Fibroblast of pulmonary artery (primary cell): ENCODE results near the gene LGALS4.
"Not testable (repeated sequence)": the region's sequence is repeated elsewhere in the genome, so short reads cannot be mapped to it uniquely, and the experiment has no call there.

Experiments used
- DNase-seq: peaks from one replicate; pipeline ENCODE4 v3.0.0-alpha.2; 2010; ENCODE audit warnings: low read depth
- H3K4me3 ChIP-seq: replicated peaks from 2 replicates; pipeline ENCODE4 v1.5.1; 2011; ENCODE audit warnings: low read depth, mild to moderate bottlenecking, control low read depth, low read length, moderate library complexity
- CTCF ChIP-seq: IDR thresholded peaks from 2 replicates; pipeline ENCODE4 v1.5.1; 2011; ENCODE audit warnings: mild to moderate bottlenecking, control low read depth, low read length, inconsistent platforms; ENCODE audit errors: missing control alignments

Gene LGALS4

DNA sequence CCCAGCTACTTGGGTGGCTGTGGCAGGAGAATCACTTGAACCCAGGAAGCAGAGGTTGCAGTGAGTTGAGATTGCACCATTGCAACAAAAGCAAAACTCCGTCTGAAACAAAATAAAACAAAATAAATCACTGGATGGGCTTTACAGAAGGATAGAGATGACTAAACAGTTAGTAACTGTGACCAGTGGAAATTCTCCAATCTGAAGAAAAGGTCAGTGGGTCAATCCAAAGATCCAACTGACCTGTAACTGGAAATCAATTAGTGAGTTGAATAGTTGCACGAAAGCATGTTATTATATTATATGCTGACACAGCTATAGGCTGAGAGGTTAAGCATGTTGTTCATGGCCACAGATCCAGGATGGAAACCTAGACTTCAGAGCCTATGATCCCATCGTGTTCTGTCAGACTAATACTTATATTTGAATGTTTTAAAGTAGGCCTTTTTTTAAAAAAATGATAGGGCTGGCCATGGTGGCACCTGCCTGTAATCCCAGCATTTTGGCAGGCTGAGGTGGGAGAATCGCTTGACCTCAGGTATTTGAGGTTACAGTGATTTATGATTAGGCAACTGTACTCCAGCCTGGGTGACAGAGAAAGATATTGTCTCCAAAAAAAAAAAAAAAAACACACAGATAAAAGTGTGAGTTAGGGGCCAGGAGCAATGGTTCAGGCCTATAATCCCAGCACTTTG lies 17.4 kb upstream of the LGALS4 start:
- H3K4me3 ChIP-seq: no peak overlapping the region
- no peak for DNase-seq
- no peak for TF ChIP-seq CTCF

- DNase-seq: peak; percentile 66
- H3K4me3 ChIP-seq: not testable (repeated sequence)
Observed at GRCh38 chr19:38829203-38829602, 16.5 kb upstream of the LGALS4 start.

DNA sequence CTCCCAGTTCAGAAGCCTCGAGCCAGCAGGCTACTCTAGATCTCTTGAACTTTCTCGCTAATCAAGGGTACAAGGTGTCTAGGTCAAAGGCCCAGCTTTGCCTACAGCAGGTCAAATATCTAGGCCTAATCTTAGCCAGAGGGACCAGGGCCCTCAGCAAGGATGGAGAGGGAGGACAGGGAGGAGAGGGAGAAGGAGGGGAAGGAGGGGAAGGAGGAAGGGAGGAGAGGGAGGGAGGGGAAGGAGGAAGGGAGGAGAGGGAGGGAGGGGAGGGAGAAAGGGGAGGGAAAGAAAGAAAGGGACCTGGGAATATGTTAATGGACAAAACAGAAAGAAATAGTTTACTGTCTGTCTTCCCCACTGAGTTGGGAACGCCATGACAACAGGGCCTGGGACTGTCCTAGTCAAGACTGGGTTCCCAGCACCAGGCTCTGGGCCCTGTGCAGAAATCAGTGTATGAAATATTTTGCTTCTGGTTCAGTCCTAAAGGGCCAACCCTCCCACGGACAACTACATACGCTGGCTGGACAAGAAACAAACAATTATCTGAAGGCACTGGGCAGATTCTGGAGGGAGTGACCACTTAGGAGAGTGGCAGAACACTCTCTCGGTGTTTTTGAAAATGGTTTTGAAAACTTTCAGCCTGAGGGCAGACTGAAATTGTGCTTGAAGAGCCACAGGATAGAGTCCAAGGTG lies 14.3 kb upstream of the LGALS4 start:
- TF ChIP-seq CTCF: no peak
- no peak for DNase-seq
- no peak overlapping the region for H3K4me3 ChIP-seq

- not testable (repeated sequence) for DNase-seq, H3K4me3 ChIP-seq
Observed at GRCh38 chr19:38825936-38826335, 13.2 kb upstream of the LGALS4 start.

- not testable (repeated sequence) for DNase-seq, H3K4me3 ChIP-seq
Observed at GRCh38 chr19:38821230-38821825, 8.6 kb upstream of the LGALS4 start.

- TF ChIP-seq CTCF: no peak
- DNase-seq: no peak
- H3K4me3 ChIP-seq: no peak overlapping the region
Observed at GRCh38 chr19:38819231-38819920, 6.6 kb upstream of the LGALS4 start.

DNA sequence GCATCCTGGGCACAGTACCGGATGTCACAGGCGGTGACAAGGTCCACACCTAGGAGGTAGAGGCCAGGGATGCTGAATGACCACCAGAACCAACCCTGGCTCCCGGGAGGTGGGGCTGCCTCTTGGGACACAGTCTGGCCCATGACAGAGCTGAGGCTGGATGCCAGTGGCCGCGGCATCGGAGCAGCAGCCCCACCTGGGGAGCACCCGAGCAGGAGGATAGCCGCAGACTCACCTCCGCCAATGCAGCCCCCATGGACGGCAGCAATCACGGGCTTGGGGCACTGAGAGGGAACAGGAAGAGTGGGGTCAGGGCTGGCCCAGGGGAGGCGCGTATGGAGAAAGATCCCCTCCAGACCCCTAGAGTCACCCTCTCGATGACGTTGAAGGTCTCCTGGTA lies 4.3 kb upstream of the LGALS4 start:
- H3K4me3 ChIP-seq: no peak overlapping the region
- no peak for TF ChIP-seq CTCF
- no peak for DNase-seq

DNA sequence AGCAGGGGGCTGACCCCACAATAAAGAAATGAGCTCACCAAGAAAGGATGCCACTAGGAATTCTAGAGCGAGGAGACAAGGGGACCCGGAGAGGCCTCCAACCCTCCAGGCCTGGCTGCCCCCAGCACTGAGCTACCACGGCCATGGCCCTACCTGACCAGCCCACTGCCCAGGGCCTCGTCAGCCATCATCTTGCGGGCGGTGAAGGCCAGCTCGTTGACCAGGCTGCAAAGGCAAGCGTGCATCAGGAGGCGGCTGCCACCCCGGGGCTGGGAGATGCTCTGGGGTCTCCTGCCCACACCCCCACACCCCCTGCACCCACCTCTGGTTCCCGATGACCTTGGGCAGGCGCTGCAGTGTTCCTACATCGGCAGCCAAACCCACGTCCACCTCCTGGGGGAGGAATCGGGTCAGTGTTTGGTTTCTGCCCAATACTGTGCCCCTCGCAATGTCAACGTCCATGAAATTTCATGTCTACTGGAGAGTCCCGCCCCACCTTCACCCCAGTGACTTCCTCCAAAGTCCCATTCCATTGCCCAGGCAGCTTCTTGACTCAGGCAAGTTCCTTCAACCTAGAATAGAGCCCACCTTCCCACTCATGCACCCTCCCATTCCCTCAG lies 3.5 kb upstream of the LGALS4 start:
- H3K4me3 ChIP-seq: no peak overlapping the region
- no peak for DNase-seq
- no peak for TF ChIP-seq CTCF
